Occipital lobe (tissue), 2 donors: ENCODE data around the gene HES5. TPM values are rescaled to one million over a fixed set of nuclear protein-coding genes. Genes with fewer than 3 reads are reported as not detected.

Experiments
- DNase-seq: peaks from one replicate; lab custom pipeline; 2025; lab: John Stamatoyannopoulos, UW
- total RNA-seq: library from RNA; depleted of rRNA; stranded (reverse); fragments of >200 nt; gene quantifications from one replicate; pipeline ENCODE4 v1.2.3, GENCODE V29; 2014

Gene HES5
- total RNA-seq, 1 donor from 2014 or later: 25.4 TPM

DNA sequence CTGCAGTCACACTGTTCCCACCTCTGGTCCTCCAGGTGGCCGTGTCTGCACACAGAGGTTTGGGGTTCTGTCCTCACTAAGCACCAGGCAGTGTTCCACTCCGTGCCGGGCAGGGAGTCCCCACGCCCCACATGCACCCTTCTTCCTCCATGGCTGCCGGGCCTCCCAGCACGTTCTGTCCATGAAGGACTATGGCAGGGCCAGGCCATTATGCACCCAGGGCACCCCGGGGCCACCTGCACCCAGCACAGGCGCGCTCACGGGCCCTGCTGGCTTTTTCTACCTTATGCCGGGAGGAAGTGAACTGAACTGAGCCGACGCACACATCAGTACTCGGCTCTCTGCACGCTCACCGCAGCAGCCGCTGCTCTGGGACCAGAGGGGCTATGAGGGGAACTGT lies 13.9 kb downstream of the HES5 start:
- DNase-seq: no peak

DNA sequence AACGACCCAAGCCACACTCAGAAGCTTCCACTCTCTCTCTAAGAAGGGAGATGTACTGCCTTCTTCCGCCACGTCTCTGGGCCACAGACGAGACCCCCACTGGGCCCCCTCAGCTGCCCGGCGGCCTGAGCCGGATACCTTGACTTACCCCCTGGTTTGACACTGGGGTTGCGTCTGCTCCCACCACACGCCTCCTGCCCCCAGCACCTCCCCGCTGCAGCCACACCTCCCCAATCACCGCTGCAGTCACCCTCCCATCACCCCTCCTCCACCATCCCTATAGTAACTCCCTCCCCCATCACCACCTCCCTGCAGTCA lies 14.3 kb downstream of the HES5 start:
- DNase-seq: no peak

DNA sequence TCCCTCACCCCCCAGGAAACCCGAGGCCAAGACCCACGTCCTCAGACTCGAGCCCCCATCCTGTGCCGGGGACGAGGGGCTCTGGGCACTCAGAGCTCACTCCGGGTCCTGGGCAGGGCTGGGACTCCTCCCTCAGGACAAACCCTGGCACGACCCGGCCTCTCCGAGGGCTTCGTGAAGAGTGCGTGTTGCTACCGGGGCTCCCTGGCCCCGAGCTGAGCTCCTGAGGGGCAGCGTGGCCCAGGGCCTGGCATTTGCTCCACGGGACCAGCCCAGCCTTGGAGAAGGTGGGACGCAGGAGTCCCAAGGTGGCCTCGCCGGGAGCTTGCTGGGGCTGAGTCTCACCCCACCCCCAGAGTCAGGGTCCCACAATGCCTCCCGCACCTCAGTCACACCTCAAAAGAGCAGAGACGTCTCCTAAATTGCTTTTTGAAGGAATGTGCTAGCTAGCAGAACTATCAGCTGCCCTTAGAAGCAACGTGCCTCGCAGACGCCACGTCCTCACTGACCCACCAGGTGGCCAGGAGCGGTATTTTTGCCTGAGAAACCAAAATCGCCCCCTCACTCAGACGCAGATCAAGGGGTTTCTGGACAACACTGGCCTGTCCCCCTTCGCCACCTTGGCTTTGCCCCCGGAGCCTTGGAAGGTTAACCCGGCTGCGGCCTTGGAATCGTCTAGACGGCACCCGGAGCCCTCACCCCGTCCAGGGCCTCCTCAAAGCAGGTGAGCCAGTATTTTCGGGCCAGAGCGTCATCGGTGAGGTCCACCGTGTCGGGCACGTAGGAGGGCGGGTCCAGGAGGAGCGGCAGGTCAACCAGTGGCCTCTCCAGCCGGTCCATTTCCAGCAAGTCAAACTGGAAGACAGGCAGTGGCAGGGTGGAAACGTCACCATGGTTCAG lies 14.9 kb downstream of the HES5 start:
- no peak for DNase-seq

DNA sequence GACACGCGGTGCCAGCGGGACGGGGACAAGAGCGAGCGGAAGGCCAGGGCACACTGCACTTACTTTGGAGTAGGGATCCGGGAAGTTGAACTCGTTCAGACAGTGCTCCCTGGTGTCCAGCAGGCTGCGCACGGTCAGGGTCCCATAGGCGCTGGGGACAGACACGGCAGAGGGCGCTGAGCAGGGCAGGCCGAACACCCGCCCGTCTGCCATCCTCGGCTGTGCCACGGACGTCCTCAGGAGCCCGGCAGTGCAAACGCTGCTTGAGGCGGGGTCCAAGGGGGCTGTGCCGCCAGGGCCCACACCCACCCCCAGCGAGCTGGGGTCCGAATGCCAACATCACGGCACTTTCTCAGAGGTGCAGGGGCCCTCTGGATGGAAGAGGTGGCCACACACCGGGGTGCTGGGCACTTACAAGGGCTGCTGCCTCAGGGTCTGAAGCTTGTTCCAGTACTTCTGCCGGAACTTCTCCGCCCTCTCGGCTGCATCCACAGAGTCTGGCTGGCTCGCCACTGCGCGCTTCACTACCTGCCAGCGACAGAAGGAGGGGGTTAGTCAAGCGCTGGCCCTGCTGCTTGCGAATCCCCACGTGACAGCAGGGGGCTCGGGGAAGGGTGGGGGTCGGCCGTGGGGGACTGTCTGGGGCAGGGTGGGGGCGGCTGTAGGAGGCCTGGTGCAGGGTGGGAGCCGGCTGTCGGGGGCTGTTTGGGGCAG lies 16.0 kb downstream of the HES5 start:
- no peak for DNase-seq

DNA sequence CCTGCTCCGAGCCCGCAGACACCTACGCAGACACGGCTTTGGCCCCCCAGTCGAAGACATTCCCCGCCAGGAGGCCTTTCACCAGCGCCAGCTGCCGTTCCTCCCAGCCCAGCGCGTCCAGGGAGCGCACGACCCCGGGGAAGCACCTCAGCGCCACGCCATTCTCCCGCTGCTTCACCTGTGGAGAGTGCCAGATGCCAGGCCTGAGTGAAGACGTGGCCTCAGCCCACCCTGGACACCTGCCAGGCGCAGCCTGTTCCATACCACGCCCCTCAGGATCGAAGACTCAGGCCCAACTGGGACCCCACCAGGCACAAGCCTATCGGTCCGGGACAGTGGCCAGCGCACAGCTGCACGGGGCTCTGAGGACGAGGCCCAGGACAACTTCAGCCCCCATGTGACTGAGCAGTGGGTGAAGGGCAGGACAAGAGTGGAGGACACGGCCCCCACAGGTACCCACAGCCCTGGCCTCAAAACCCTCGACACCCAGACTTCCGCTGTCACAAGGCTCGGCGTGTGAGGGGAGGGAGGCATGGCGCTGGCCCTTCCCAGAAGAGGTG lies 17.1 kb downstream of the HES5 start:
- no peak for DNase-seq

DNA sequence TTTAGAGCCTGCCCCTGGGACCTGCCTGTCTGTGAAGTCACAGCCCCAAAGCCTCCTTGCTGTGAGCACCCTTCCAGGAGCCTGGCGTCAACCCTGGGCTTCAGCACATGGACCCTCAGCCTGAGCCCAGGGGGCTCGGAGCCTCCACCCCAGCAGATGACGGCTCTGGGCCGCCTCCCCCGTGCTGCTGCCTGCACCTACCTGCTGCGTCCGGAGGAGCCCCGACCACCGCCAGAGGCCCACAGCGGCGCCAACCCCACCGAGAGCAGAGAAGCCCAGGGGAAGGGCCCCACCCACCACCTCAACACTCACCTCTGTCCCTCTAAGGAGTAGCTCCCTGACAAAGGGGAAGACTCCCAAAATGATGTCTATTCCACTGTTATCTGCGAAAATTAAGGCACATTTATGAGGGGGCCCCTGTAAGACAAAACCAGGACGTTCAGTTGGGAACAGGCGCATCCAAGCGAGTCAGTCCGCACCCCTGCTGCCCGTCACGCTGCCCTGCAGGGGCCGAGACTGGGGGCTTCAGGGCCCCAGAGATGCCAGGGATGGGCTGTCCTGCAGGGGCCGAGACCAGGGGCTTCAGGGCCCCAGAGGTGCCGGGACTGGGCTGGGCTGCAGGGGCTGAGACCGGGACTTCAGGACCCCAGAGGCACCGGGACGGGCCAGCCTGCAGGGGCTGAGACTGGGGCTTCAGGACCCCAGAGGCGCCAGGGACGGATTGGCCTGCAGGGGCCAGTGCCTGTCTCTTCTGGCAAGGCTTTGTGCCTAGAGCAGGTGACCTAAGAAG lies 19.5 kb downstream of the HES5 start:
- no peak for DNase-seq

DNA sequence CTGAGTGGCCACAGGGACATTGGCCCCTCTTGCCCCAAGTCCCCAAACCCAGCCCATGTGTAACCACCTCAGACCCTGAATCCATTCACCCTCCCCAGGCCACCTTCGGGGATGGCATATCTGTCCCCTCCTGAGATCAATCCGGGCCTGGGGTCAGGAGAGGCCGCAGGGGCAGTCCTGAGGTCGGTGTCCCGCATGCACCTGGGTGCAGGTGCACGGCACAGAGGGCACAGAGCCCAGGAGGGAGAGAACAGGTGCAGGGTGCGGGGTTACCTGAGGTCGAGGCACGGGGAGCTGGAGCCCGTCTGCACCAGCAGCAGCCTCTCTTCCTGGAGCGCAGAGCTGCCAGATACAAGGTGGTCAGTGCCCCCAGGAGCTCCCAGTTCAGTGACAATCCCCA lies 20.5 kb downstream of the HES5 start:
- no peak for DNase-seq

DNA sequence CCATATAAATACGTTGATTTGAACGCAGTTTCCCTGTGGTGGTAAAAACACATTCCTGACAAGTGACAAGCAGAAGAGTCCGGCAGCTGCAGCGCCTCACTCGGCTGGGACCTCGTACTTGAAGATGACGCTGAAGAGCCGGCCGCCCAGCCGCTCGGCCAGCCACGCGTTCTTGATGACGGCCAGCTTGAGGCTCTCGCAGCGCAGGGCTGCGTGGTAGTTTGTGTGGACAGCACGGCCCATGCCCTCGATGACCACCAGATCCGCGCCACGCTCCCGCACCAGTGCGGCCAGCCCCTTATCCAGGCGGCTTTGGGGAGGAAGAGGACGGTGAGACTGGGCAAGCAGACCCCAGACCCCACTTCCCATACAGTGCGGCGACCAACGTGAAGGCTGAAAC lies 21.3 kb downstream of the HES5 start:
- DNase-seq: no peak

DNA sequence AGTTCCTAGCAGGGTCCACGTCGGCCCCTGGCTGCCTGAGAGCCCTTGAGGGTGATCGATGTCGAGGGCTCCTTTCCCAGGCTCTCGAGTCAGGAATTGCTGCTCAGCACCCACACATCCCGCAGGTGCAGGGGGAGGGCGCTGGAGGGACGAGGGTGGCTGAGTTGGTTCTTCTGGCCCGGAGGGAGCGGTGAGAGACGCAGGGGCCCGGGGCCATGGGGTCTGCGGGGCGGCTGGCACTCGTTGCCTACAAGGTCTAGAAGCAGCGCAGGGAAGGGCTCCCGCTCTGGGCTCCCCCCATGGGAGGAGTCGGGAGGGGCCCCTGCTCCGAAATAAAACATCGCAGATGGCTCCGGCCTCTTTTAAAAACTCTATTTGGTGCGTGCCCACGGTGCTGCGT lies 21.9 kb downstream of the HES5 start:
- DNase-seq: no peak

DNA sequence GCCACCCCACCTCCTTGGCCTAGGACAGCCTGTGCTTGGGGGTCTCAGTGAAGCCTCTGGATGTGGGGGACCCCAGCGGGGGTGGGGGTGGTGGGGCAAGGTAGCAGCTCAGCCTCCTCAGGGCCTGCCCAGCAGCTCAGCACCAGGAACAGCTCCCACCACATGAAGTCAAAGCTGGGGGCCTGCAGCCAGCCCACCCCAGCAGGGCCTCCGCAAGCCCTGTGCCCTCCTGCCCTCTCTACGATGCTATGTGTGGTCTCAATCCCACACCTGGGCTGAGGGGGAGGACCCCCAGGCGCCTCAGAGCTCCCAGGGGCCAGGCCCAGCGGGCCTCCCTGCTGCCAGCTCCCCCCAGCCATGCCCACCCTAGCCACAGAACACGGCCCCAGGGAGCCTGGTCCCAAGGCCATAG lies 22.3 kb downstream of the HES5 start:
- DNase-seq: no peak

DNA sequence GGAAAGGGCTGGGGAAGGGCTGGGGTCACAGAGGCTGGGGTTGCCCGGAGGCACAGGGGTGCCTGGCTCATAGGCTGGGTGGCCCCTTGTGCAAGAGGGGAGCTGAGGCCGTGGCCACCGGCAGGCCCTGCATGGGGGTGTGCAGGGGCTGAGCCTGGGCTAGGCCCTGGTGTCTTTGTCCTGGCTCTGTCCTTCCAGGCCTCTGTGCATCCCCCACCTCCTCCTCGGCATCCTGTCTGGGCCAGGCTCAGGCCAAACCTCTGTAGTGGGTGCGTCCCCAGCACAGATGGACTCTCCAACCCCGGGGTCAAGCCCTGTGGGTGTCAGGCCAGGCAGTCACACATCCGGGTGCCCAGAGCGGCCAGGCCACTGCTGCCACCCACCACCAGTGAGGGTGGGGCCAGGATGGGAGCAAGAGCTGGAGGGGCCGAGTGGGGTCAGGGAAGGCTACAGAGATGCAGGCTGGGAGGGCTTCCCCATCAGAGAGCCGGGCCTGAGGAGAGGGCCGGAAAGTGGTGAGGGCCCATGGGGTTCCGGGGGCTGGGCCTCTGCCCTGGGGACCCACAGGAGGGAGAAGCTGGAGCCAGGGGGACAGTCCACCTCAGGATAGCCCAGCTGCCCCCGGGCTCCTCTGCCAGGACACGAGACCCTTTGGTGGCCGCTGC lies 23.0 kb downstream of the HES5 start:
- no peak for DNase-seq

DNA sequence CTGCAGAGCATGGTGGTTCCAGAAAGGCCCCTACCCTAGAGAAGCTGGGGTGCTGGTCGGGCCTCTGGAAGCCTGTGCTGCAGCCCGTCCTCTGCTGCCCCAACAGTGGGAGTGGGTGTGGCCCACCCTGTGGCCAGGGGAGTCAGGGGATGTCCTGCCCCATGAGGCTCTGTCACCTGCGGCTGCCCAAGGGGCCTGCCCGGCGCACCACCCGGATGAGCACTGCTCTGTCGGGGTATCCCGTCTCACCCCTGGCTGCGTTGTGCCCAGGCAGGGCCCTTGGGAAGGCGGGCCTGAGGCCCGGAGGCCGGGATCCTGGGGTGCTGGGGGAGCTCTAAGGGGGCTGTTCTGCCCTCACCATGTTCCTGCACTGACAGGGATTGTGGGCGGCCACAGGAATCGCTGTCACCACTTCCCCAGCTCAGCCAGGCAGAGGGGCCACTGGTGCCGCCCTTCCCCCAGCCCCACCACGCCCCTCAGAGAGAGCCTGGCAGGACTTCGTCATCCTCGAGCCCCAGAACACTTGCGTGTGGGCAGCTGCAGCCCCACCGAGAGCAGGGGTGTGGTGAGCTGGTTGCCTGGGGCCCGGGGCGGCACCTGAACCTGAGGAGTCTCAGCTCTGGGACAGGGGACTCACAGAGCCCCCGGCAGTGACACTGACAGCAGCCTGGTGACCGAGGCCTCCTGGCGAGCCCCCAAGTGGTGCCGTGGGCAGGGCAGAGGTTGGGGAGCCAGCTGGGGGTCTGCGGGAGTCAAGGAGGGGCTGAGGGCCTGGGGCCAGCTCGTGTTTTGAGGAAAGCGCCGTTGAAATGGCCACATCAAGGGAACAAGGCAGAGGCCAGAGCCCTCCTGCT lies 23.8 kb downstream of the HES5 start:
- DNase-seq: no peak

DNA sequence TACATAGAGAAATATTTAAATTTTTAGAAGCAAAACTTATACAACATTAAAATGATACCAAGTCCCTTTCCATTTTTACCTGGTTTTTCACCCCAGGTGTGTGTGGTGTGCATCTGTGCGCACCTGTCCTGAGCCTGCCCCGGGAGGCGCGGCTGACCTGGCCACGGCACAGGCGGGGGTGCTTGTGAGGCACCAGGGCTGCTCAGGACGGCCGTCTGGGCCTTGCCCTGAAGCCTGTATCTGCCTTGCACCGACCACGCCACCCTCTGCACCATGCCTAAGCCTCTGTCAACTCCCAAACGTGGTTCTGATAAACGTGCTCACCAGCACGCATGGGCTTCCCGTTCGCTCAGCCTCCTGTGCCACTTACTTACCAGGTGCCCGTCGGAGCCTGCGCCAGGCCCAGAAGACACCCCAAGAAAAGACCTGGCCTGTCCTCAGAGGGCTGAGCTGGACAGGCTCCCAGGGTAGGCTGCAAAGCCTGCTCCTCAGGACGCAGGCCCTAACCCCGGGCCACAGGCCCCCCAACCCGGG lies 24.5 kb downstream of the HES5 start:
- no peak for DNase-seq

DNA sequence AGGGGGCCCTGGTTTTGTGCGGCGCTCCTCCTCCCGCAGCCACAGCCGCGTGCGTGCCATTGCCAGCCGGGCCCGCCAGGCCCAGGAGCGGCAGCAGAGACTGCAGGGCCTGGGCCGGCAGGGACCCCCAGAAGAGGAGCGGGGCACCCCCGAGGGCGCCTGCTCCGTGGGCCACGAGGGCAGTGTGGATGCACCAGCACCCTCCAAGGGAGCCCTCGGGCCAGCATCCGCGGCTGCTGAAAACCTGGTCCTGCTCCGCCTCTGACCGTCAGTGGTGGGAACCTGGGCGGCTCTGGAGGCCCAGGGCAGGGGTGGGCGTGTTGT lies 25.2 kb downstream of the HES5 start:
- DNase-seq: no peak

DNA sequence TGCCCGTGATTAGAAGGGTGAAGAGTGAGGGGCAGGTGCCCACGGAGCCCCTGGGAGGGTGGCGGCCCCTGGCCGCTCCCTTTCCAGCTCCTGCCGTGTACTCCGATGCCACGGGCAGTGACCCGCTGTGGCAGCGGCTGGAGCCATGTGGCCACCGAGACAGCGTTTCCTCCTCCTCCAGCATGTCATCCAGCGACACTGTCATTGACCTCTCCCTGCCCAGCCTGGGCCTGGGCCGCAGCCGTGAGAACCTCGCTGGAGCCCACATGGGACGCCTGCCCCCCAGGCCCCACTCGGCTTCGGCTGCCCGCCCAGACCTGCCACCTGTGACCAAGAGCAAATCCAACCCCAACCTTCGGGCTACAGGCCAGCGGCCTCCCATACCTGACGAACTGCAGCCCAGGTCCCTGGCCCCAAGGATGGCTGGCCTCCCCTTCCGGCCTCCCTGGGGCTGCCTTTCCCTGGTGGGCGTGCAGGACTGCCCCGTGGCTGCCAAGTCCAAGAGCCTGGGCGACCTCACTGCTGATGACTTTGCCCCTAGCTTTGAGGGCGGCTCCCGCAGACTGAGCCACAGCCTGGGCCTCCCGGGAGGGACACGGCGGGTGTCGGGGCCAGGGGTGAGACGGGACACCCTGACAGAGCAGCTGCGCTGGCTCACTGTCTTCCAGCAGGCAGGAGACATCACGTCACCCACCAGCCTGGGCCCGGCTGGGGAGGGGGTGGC lies 25.7 kb downstream of the HES5 start:
- DNase-seq: no peak

DNA sequence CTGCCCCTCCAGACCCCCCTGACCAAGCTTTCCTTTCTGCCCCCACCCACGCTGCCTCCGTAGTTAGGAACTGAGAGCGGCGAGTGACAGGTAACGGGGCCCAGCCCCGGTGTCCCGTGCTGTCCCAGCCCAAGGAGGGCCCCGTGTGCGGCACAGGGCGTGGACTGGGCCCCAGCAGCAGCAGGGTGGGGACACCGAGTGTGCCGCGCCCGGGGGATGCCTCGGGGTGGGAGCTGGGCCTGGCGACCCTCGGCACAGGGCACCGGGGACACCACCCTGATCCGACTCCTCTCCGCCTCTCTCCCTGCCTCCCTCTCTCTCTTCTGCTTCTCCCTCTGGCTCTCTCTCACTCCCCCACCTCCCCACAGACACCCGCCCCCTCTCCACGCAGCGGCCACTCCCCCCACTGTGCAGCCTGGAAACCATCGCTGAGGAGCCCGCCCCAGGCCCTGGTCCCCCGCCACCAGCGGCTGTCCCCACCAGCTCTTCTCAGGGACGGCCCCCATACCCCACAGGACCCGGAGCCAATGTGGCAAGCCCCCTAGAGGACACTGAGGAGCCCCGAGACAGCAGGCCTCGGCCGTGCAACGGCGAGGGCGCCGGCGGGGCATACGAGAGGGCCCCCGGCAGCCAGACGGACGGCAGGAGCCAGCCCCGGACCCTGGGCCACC lies 26.4 kb downstream of the HES5 start:
- DNase-seq: no peak

DNA sequence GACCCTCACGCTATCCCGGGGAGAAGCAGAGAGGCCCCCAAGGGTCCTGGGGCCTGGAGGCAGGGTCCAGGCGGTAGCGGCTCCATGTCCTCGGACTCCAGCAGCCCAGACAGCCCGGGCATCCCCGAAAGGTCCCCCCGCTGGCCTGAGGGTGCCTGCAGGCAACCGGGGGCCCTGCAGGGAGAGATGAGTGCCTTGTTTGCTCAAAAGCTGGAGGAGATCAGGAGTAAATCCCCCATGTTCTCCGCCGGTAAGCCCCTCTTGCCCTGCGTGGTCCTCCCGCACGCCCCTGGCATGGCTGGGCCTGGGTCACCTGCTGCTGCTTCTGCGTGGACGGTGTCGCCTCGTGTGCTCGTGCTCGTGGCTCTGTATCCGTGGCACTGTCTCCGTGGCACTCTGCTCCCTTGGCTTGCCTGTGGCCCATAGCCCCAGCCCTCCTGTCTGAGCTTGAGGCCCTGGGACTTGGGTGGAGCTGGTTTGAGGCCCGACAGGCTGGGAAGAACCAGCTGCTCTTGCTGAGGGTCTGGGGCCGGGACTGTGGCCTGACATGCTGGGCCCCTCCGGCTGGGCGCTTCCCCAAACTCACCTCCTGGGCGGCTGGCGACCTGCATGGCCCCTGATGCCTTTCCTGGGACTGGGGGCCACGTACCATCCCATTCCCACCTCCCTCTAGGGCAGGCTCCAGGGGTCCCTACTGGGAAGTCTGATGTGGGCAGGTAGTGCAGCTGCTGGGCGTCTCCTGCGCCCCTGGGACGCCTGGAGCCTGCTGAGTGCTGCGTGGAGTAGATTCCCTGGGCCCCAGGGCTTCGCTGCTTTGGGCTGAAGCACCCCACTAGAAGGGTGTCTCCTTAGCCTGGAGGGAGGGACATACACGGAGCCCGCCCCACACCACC lies 27.2 kb downstream of the HES5 start:
- DNase-seq: no peak

DNA sequence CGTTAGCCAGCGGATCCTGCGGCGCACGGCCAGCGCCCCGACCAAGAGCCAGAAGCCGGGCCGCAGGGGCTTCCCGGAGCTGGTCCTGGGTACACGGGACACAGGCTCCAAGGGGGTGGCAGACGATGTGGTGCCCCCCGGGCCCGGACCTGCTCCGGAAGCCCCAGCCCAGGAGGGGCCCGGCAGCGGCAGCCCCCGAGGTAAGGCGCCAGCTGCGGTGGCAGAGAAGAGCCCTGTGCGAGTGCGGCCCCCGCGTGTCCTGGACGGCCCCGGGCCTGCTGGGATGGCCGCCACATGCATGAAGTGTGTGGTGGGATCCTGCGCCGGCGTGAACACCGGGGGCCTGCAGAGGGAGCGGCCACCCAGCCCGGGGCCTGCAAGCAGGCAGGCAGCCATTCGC lies 27.9 kb downstream of the HES5 start:
- DNase-seq: no peak
